Activated CD8-positive, alpha-beta memory T cell treated with anti-CD3 and anti-CD28 coated beads, Interleukin-2, amount 50 U/mL, for 24 hours (primary cell): ENCODE results near the gene NR4A1.

Source experiments
- DNase-seq: peaks from one replicate; pipeline ENCODE4 v3.0.0-alpha.2; 2020; ENCODE audit errors: extremely low read depth

The NR4A1 gene

DNA sequence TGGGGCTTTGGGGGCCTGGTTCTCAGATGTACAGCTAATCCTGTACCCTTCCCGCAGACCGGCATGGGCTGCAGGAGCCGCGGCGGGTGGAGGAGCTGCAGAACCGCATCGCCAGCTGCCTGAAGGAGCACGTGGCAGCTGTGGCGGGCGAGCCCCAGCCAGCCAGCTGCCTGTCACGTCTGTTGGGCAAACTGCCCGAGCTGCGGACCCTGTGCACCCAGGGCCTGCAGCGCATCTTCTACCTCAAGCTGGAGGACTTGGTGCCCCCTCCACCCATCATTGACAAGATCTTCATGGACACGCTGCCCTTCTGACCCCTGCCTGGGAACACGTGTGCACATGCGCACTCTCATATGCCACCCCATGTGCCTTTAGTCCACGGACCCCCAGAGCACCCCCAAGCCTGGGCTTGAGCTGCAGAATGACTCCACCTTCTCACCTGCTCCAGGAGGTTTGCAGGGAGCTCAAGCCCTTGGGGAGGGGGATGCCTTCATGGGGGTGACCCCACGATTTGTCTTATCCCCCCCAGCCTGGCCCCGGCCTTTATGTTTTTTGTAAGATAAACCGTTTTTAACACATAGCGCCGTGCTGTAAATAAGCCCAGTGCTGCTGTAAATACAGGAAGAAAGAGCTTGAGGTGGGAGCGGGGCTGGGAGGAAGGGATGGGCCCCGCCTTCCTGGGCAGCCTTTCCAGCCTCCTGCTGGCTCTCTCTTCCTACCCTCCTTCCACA lies 7.6 kb downstream of the NR4A1 start:
- no peak for DNase-seq

GRCh38 chr12:52059582-52060497 lies 8.6 kb downstream of the NR4A1 start:
- no peak for DNase-seq

DNA sequence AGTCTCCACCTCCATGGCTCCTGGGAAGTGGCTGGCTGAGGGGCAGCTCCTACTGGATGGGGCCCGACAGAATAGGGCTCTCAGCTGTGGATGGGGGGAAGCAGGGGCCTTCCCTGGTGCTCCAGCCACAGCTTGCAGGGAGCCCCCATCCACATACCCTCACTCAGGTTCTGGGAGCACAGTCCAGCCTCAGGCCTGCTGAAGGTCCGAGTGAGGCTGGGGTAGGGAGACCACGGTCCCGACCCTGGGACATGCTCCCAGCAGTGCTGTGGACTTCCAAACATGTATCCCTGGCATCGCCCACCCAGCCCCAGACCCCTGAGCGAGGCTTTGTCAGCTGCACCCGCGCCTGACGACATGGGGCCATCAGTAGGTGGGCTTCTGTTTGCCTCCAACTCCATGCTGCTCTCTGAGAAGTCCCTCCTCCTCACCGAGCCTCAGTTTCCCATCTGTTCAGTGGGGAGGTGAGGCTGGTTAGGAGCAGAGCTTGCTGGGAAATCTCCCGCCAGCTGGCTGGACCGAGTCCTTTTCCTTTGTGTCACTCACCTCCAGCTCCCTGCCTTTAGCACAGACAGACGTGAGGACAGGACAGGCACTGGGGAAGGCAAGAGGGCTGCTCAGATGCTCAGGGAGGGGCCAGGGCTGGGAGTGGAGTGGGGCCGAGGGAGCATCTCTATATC lies 9.4 kb downstream of the NR4A1 start:
- no peak for DNase-seq

GRCh38 chr12:52061470-52062166 lies 10.4 kb downstream of the NR4A1 start:
- no peak for DNase-seq

DNA sequence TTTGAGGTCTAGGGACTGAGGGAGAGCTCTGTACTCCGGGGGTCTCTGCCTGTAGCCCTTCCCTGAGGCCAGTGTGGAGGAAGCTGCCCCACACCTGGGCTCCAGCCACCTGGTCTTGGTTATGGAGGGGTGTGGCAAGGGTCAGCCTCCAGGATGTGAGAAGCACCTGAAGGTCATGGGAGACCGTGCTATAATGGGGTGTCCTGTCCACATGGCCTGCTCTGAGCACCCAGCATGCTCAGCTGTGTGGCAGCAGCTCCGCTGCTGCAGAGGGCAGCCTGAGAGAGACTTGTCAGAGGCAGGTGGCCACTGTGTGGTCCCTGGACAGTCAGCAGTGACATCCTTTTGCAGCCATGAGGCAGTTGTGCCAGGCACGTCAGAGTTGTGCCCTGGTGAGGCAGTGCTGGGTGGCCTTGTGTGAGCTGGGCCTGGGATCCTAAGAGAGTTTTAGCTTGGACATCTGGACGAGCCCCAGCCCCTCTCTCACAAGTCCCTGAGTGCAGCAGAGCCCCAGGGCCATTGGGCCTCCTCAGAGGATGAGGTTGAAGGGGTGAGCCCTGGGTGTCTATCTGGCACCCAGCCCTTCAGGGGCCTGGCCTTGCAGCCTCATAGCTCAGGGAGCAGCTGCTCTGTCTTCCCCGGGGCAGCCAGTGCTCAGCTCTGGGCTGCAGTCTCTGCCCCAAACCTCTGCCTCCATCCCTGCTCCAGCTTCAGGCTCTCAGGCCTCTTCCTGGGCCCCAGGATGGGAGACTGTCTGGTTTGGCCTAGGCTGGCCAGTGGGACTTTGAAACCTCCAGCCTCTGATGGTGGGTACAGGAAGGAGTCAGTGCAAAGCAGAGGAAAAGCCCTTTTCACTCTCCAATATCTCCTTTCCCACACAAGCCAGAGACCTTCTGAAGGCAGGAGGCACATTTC lies 11.2 kb downstream of the NR4A1 start:
- no peak for DNase-seq

DNA sequence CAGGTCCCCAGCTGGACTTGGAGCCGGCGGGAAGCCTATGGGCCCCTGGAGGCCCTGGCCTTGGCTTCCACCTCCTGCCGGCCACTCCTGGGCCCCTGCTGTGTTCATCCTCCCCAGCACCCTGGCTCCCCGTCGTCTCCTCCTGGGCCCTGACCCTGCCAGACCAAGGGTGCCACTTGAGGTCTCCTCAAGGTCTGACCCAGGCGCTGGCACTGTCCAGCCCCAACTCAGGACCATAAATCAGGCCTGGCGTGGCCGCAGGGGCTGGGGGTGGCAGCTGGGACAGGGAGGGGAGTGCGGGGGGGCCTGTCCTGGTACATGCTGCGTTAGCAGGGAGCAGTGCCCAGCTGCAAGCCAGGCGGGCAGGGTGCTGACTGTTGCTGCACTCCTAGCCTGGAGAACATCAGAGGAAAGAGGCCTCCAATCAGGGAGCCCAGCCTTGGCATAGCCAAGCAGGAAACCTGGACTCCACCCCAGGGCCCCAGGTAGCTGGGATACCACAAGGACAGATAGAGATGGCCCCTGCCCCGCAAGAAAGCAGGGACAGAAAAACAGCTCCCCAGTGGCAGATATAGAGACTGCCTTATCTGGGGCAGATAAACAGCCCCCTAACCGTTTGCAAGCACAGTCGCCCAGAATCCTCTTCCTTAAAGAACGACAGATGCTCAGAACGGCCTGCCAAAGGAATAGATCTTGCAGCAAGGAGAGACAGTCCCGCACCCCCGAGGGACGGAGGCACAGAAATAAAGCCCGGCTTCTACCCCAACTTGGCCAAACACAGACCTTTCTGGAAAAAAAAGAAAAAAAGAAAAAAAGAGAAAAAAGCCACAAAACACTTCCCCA lies 12.1 kb downstream of the NR4A1 start:
- no peak for DNase-seq

- DNase-seq, result no peak
Observed at GRCh38 chr12:52063981-52064649, 12.9 kb downstream of the NR4A1 start.

GRCh38 chr12:52066346-52067080 lies 15.3 kb downstream of the NR4A1 start:
- DNase-seq, result no peak

- no peak for DNase-seq
Observed at GRCh38 chr12:52067081-52067374, 15.8 kb downstream of the NR4A1 start.

- peak; percentile 68 for DNase-seq
Observed at GRCh38 chr12:52069327-52070184, 18.3 kb downstream of the NR4A1 start, which contains the start of gene ATG101. TSS of gene ATG101 (plus strand) at chr12:52069978. CDS start at chr12:52073651, 3,673 bp downstream.

- DNase-seq, result no peak
Observed at GRCh38 chr12:52070185-52070925, 19.1 kb downstream of the NR4A1 start.

DNA sequence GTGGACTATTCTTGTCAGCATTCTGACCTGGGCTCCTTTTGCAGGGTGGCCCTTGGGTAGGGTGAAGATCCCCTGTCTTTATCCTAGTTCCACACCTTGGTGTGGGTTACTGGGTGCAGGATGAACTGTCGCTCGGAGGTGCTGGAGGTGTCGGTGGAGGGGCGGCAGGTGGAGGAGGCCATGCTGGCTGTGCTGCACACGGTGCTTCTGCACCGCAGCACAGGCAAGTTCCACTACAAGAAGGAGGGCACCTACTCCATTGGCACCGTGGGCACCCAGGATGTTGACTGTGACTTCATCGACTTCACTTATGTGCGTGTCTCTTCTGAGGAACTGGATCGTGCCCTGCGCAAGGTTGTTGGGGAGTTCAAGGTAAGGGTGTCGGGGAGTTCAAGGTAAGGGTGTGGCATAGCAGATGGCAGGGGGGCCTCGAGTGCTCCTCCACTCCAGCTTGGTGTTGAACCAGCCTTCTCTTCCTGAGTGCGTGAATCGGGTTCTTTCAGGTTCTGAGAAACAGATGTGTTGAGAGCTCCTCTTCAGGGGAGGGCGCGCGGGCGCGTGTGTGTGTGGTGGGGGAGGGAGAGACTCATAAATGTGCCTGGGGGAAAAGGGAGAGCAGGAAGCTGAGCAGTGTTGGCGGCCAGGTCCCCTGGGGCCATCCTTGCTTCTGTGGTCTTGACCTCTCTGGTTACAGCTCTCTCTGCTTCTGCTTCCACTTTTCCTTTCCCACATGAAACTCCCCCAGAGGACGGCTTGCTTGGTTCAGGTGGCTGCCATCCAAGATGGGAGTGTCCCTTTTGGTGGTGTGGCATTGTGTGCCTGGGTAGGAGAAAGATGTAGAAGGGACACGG lies 22.5 kb downstream of the NR4A1 start:
- DNase-seq, result no peak

DNA sequence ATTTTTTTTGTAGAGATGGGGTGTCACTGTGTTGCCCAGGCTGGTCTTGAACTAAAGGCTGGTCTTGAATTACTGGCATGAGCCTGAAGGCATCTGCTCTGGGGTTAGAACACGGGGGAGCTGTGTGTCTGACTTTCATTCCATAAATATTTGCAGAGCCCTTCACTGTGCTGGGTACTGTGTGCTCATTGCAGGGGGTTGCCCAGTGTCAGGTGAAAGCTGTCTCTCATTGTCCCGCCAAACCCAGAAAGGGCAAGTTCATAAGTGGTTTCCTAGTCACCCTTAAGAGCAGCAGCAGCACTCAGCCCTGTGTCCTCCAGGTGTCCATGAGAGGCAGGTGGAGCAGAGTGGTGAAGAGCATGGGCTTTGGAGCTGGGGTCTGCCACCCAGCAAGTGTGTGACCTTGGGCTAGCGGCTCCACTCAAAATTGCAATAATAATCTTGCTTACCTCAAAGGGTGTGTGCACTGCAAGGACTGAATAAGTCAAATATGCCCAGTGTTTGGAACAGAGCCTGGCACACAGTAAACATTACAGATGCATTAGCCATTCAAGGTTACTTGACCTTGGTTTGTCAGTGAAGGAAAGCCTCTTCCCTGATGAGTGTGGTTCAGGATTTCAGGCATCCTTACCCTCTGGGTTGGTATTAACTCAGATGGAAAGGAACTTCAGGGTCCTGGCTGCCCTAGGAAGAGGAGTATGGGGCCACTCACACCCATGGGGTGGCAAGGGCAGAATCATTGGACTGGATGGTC lies 23.9 kb downstream of the NR4A1 start:
- no peak for DNase-seq

DNA sequence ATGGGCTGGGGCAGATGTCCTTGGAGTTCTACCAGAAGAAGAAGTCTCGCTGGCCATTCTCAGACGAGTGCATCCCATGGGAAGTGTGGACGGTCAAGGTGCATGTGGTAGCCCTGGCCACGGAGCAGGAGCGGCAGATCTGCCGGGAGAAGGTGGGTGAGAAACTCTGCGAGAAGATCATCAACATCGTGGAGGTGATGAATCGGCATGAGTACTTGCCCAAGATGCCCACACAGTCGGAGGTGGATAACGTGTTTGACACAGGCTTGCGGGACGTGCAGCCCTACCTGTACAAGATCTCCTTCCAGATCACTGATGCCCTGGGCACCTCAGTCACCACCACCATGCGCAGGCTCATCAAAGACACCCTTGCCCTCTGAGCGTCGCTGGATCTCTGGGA lies 25.6 kb downstream of the NR4A1 start:
- DNase-seq, result no peak

DNA sequence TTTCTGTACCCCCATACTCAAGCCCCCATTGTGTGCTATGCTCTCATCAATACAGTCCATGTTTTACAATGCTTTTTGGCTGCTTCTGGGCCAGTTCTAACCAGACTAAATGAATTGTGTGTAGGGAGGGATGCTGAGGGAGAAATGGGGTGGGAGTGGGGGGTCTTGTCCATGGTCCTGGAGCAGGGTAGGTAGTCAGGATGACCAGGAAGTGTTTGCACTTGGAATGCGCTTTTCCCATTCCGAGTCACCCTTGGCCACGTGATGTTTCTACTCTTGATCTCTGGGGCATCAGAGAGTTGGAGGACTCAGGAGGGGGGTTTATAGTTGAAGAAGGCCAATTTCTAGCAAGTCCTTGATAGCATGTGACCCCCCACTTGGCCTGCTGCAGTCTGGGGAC lies 27.0 kb downstream of the NR4A1 start:
- DNase-seq, result no peak
